ENCODE measurements around the gene TDRD1. TPM values are rescaled to one million over a fixed set of nuclear protein-coding genes. Genes with fewer than 3 reads are reported as not detected.

The TDRD1 gene
- total and polyA plus RNA-seq, 2 donors (not counting 1 experiment from before 2014, with no cell fraction given), result 0.10 to 0.22 TPM

DNA sequence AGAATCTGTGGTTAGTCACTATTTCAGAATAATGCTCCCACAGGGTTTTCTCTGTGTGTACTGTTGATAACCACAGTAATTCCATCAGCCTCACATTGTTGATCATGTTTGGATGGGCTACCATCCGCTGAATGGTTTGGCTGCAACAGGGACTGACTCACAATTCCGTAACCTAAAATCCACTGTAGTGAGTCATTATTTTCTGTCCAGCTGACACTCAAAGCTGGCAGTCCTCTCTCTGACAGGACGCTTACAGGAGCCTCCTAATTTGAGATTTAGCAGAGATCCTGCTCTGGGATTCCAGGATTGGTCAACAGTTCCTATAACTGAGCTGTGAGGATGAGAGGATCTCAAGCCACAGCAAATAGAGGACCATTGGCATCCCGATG lies 92.6 kb downstream of the TDRD1 start:
- no peak for TF ChIP-seq EZH2 (IDR thresholded peaks at IDR 0.05; ENCODE audit: borderline replicate concordance, insufficient read depth, low read depth, low read length, poor library complexity, severe bottlenecking)
- TF ChIP-seq CTCF (IDR thresholded peaks at IDR 0.05), result no peak
- POLR2A ChIA-PET, result no interaction called here
- peaks cover 17% of the 10 kb centered on the region for H3K27me3 Mint-ChIP-seq
- no peaks in the 10 kb centered on the region for H3K9me3 Mint-ChIP-seq (ENCODE audit: insufficient read depth)
- ATAC-seq (ENCODE audit: low read depth) (no peak), DNase-seq (no peak)
- H3K27ac ChIP-seq (ENCODE audit: low read length in 2 of 2), result no peak overlapping the region
- H3K4me1 Mint-ChIP-seq, result no peaks in the 10 kb centered on the region
- H3K27ac Mint-ChIP-seq, result no peak overlapping the region
- 79% methylated on average over 2 of the region's 4 CpGs for WGBS (ENCODE audit: insufficient coverage)
- H3K4me3 Mint-ChIP-seq, result no peak overlapping the region
- no peak overlapping the region for H3K9ac ChIP-seq (ENCODE audit: low read length)
- no peaks in the 10 kb centered on the region for H3K9me3 ChIP-seq (ENCODE audit: control extremely low read depth in 1 of 3, control insufficient read depth in 2 of 3, insufficient read depth in 1 of 3, low read length in 2 of 3)
- CTCF ChIA-PET, result interaction anchor here (0.7 kb wide), 1 partner anchor 1629 kb away, joined by 3 read pairs; no protein-coding TSS in a partner anchor
- no peaks in the 10 kb centered on the region for H3K27me3 ChIP-seq (replicated peaks in 1 of 4; ENCODE audit: control extremely low read depth in 1 of 4, control insufficient read depth in 3 of 4, insufficient read depth in 4 of 4, low read length in 3 of 4)
- intact Hi-C loops (cut with micrococcal nuclease), result no loop called here
- H4K20me1 ChIP-seq (ENCODE audit: control insufficient read depth, insufficient read depth, low read length, poor library complexity, severe bottlenecking), result no peaks in the 10 kb centered on the region
- no peak overlapping the region for H3K4me3 ChIP-seq (ENCODE audit: control extremely low read depth in 1 of 5, extremely low read depth in 1 of 5, insufficient read depth in 1 of 5, low read depth in 2 of 5, low read length in 4 of 5)
- no peak overlapping the region for H3K4me2 ChIP-seq (replicated peaks; ENCODE audit: low read depth, low read length, poor library complexity, severe bottlenecking)
- no peaks in the 10 kb centered on the region for H3K4me1 ChIP-seq (ENCODE audit: control insufficient read depth in 2 of 2, insufficient read depth in 2 of 2, low read length in 2 of 2)
- H3K79me2 ChIP-seq (ENCODE audit: control insufficient read depth, insufficient read depth, low read length), result no peaks in the 10 kb centered on the region
- H3K36me3 ChIP-seq (replicated peaks in 1 of 2; ENCODE audit: control extremely low read depth in 1 of 2, control insufficient read depth in 1 of 2, extremely low read depth in 1 of 2, insufficient read depth in 2 of 2, low read length in 1 of 2), result no peaks in the 10 kb centered on the region
- H2AFZ ChIP-seq (ENCODE audit: insufficient read depth, low read depth, low read length, poor library complexity, severe bottlenecking), result no peak overlapping the region

- H3K27ac Mint-ChIP-seq, result no peak overlapping the region
- Histone ChIP-seq H4K20me1 (ENCODE audit: control insufficient read depth, insufficient read depth, low read length, poor library complexity, severe bottlenecking) (no peaks in the 10 kb centered on the region), H3K9ac (ENCODE audit: low read length) (no peak overlapping the region), H3K4me3 (ENCODE audit: control extremely low read depth in 1 of 5, extremely low read depth in 1 of 5, insufficient read depth in 1 of 5, low read depth in 2 of 5, low read length in 4 of 5) (no peak overlapping the region), H3K9me3 (ENCODE audit: control extremely low read depth in 1 of 3, control insufficient read depth in 2 of 3, insufficient read depth in 1 of 3, low read length in 2 of 3) (no peaks in the 10 kb centered on the region), H3K4me2 (replicated peaks; ENCODE audit: low read depth, low read length, poor library complexity, severe bottlenecking) (no peak overlapping the region), H3K27me3 (replicated peaks in 1 of 4; ENCODE audit: control extremely low read depth in 1 of 4, control insufficient read depth in 3 of 4, insufficient read depth in 4 of 4, low read length in 3 of 4) (peaks cover 0 to 3% (median 0%) of the 10 kb centered on the region in 4 experiments), H2AFZ (ENCODE audit: insufficient read depth, low read depth, low read length, poor library complexity, severe bottlenecking) (no peak overlapping the region), H3K79me2 (ENCODE audit: control insufficient read depth, insufficient read depth, low read length) (no peaks in the 10 kb centered on the region), H3K4me1 (ENCODE audit: control insufficient read depth in 2 of 2, insufficient read depth in 2 of 2, low read length in 2 of 2) (no peaks in the 10 kb centered on the region), H3K36me3 (replicated peaks in 1 of 2; ENCODE audit: control extremely low read depth in 1 of 2, control insufficient read depth in 1 of 2, extremely low read depth in 1 of 2, insufficient read depth in 2 of 2, low read length in 1 of 2) (no peaks in the 10 kb centered on the region), H3K27ac (ENCODE audit: low read length in 2 of 2) (no peak overlapping the region)
- peaks cover 21% of the 10 kb centered on the region for H3K27me3 Mint-ChIP-seq
- CTCF ChIA-PET, result interaction anchor here (0.7 kb wide), 1 partner anchor 1630 kb away, joined by 3 read pairs; no protein-coding TSS in a partner anchor
- TF ChIP-seq EZH2 (IDR thresholded peaks at IDR 0.05; ENCODE audit: borderline replicate concordance, insufficient read depth, low read depth, low read length, poor library complexity, severe bottlenecking) (no peak), CTCF (IDR thresholded peaks at IDR 0.05) (no peak)
- WGBS (ENCODE audit: insufficient coverage), result 85% methylated on average over 3 of the region's 6 CpGs
- POLR2A ChIA-PET, result no interaction called here
- H3K9me3 Mint-ChIP-seq (ENCODE audit: insufficient read depth), result no peaks in the 10 kb centered on the region
- ATAC-seq (ENCODE audit: low read depth) (no peak), DNase-seq (no peak)
- H3K4me3 Mint-ChIP-seq, result no peak overlapping the region
- intact Hi-C loops (cut with micrococcal nuclease), result no loop called here
- no peaks in the 10 kb centered on the region for H3K4me1 Mint-ChIP-seq
These were observed 93.5 kb downstream of the TDRD1 start for GRCh38 chr10:114272696-114273095.

Data from B cell (primary cell).